Stimulated activated CD8-positive, alpha-beta memory T cell treated with anti-CD3 and anti-CD28 coated beads, Interleukin-2, amount 100 ng/mL, for 1 hour (primary cell): ENCODE data around the gene TMEM87A.

Source experiments
- DNase-seq, 2 donors: peaks; one replicate each; pipeline ENCODE4 v3.0.0-alpha.2; 2020; ENCODE audit warnings: low read depth in 2 of 2

TMEM87A gene

GRCh38 chr15:42207674-42208579 lies 65.3 kb downstream of the TMEM87A start, which contains the start of gene VPS39:
TSS of gene VPS39 (minus strand) at chr15:42208304. CDS start at chr15:42208153, 151 bp downstream.
- peak; percentile 66 to 68 for DNase-seq

GRCh38 chr15:42206406-42206805 lies 66.8 kb downstream of the TMEM87A start:
- DNase-seq: no peak

DNA sequence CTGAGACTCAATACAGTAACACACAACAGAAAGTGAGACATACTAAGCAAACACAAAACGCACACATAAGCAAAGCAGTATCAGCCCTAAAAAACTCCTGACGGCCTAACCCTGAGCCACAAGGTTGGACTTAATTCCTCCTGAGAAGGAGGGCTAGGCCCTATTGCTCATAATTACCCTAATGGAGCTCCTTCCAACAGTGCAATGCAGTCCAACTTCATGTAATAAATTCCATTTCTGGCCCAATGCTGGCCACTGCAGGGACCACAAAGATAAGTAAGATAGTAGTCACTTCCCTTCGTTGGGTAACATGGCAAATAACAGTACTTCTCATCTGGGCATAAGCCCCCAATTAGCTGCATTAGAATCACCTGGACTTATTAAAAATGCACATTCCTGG lies 69.3 kb downstream of the TMEM87A start:
- DNase-seq: no peak

DNA sequence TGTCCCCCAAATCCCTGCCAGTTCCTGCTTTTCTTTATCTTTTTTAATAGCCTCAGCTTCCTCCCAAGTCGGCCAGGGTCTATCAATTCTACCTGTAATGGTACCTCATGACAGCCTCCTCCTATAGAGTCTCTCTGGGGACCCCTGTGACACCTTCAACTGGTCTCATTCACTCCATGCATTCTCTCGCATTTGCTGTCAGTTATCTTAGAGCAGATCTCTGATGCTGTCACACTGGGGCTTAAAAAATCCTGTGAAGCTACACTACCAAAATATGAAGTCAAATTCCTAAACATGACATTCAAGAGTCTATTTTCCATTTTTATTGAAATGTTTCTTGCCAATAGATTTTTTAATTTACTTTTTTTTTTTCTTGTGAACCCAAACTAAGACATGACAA lies 70.6 kb downstream of the TMEM87A start:
- DNase-seq: no peak

GRCh38 chr15:42201801-42202200 lies 71.4 kb downstream of the TMEM87A start:
- no peak for DNase-seq

DNA sequence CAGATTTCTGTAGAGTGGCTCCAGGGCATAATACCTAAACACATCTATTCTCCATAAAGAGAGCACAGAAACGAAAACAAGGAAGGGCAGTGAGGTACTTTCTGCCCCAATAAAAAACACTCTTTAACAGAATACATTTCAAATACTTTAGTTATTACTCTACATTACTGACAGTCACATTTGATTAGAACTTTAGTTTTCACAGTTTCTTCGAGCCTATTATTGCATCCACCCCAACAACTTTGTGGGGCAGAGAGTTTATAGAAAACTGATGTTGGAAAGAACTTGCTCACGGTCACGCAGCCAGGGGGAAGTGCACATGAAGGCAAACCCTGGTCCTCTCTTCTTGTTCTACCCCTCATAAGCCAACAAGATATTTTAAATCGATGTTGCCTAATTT lies 74.1 kb downstream of the TMEM87A start:
- no peak for DNase-seq

DNA sequence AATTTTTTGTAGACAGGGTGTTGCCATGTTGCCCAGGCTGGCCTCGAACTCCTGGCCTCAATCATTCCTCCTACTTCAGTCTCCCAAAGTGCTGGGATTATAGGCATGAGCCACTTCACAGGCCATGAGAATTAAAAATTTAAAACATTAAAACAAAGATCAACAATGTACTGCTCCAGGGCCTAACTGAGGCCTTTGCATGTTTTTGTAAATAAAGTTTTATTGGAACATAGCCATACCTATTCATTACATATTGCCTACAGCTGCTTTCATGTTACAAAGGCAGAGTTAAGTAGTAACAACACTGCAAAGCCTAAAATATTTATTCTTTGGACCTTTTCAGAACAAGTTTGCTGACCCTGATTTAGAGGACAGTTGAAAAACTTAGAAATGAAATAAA lies 74.7 kb downstream of the TMEM87A start:
- DNase-seq: no peak

DNA sequence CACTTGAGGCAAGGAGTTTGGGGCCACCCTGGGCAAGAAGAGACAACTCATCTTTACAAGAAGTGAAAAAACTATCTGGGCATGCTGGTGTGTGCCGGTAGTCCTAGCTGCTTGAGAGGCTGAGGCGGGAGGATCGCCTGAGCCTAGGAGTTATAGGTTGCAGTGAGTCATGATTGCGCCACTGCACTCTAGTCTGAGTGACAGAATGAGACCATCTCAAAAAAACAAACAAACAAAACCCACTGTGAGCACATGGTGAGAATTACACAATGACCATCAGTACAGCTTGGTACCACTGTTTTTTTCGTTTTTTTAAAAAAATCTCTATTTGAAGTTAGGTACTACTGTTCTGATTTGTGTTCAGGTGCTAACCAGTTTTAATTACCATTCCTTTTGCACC lies 78.7 kb downstream of the TMEM87A start:
- DNase-seq: no peak

DNA sequence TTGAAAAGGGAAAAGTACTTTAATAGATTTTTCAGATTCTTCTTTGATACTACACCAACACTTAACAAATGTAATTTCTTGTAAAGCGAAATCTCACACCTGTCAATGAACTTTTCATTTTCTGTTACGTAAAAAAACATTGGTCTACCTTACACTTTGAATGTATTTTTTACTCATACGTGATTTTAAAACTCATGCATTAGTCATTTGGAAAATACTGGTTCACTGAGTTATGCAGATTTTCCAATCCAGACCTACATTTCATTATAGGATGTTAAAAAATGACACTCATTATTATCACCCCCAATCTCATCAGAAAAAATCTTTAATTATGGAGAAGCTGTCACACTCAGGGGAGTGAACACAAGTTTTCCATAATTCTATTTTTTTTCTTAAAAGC lies 79.8 kb downstream of the TMEM87A start:
- DNase-seq: no peak

- no peak for DNase-seq
Measured at GRCh38 chr15:42191610-42192346, 81.5 kb downstream of the TMEM87A start.

GRCh38 chr15:42190370-42190769 lies 82.9 kb downstream of the TMEM87A start:
- DNase-seq: no peak

DNA sequence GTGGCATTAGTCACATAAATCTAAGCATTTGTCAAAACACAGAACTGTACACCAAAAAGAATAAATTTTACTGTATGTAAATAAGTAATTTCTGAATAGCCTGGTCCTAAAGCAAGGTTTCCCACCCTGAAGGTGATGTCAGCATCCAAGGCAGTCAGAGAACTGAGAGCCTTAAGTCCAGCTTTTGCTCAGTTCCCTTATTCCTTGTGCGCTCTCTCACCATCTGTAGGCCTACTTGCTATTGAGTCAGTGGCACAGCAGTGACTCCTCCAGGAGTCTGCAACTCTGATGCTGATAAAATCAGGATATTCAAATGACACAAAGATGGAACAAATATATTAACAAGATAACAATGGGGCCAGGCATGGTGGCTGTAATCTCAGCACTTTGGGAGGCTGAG lies 87.4 kb downstream of the TMEM87A start:
- DNase-seq: no peak

GRCh38 chr15:42184736-42185135 lies 88.5 kb downstream of the TMEM87A start:
- no peak for DNase-seq

DNA sequence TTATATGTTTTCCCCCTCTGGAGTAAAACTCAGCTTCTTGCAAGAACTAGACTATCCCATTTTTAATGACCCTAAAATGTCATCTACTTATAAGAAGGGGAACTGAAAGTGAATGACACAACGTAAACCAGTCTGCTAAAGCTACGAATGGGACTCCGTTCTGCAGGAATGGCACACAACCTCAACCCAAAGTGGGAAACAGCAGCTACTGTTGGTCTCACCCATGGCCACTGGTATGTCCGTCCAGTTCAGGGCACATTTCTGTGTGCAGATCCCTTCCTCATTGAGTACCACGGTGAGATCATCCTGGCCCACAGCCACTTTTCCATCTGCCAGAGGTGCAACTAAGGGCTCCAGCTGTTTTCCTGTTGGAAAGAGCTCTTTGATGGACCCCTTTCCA lies 88.9 kb downstream of the TMEM87A start:
- DNase-seq: no peak

DNA sequence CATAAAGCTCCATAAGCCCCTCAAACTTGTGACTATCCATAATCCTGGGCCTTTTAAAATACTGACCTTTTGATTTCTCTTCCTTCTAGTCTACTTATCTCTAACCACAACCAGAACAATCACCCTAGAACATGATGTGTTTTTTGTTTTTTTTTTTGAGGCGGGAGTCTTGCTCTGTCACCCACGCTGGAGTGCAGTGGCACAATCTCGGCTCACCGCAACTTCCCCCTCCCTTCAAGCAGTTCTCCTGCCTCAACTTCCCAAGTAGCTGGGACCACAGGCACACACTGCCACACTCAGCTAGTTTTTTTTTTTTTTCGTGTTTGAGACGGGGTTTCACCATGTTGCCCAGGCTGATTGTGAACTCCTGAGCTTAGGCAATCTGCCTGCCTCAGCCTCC lies 90.3 kb downstream of the TMEM87A start:
- DNase-seq: no peak

DNA sequence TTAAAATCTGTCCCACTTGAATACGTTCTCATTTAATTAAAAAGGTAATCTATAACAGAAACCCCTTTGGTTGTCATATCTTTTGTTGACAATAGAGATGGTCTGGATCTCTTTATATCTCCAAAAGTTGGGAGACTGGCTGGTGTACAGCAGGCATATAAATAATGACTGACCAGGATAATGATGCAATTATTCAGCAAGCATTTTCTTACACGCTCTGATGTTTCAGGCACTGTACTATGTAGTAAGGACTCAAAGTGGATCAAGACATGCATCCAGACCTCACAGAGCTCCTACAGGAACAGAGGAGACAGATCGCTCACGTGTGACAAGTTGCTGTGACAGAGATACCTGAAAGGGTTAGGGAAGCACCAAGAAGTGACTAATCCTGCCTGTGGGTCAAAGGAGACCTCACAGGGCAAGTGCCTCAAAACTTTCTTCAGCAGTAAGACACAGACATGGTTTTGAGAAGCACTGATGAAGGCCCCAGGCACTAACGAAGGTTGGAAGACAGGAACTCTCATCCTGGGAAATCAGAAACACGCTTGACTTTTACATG lies 90.8 kb downstream of the TMEM87A start:
- no peak for DNase-seq

- DNase-seq: no peak
Measured at GRCh38 chr15:42178056-42178455, 95.2 kb downstream of the TMEM87A start.

DNA sequence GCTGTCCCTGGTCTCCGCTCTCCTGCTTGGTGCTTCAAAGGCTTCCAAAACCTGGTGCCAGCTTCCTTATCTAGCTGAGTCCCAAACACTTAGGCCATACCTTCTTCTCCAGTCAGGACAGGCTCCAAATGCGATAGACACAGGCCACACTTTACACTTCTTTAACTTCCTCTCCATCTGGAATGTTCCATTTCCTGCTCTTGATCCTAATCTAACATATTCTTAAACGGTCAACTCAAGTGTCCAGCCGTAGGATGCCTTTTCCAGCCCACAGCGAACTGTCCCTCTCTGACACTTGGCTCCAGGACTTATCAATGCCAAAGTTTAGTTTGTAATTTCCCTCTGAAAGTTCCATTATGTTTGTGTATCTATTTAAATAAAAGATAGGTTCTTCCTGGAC lies 97.6 kb downstream of the TMEM87A start:
- DNase-seq: no peak

DNA sequence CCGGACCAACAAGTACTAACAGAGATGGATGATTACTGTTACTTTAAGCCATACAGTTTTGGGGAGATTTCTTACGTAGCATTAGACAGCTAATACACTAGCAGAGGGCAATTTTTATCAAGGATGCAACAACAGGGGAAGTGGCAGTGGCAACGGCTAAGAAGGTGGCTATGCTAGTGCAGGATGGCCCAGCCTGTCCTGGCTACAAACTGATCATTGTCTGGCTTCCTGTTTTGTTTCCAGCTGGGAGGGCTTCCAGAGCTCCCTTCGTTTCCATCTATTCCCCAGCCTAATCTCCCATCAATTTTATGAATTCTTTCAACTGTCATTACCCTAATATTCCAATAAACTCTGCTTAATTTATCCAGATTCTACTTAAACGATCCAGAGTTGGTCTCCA lies 100.8 kb downstream of the TMEM87A start:
- DNase-seq: no peak

GRCh38 chr15:42171795-42172194 lies 101.4 kb downstream of the TMEM87A start:
- DNase-seq: no peak

DNA sequence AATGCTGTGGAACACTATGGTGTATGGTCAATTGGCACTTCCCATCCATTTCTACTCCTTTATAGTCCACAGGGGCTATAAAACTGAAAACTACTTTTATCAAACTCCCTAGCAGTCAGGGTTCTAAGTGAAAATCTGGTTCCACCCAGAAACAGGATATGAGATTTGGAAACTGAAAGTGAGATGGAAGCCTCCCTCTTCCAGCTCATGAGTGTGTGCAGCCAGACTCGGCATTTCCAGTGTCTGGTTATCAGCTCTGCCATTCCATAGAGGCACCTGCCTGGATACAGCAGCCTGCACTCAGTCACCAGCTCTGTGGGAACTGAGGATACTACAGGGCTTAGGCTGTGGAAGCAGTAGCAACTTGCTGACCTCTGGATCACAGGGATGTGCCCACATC lies 102.1 kb downstream of the TMEM87A start:
- DNase-seq: no peak

- DNase-seq: no peak
Measured at GRCh38 chr15:42166225-42166940, 106.8 kb downstream of the TMEM87A start.
